Measurements from ENCODE around the gene FFAR3. TPM values are rescaled to one million over a fixed set of nuclear protein-coding genes. Genes with fewer than 3 reads are reported as not detected.

The FFAR3 gene
- total RNA-seq, 1 experiment from 2014 or later, result not detected

DNA sequence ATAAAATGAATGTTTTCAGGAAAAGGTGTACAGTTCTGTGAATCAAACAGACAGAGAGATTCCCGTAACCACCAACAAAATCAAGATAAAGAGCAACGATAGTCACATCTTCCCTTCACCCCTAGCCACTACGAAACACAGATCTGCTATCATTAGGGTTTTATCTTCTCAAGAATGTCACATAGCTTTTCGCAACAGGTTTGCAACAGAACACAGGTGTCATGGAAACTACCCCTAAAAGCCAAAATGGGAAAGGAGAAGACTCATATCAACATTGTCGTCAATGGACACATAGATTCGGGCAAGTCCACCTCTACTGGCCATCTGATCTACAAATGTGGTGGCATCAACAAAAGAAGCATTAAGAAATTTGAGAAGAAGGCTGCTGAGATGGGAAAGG is 23.7 kb downstream of the FFAR3 start:
- intact Hi-C loops (cut with micrococcal nuclease), result no loop called here
- BruUV-seq (replicated peaks), result no TSS peak
- ATAC-seq (no peak), DNase-seq (no peak)
- Histone ChIP-seq H3K9me2 (replicated peaks; ENCODE audit: low read length) (no peaks in the 10 kb centered on the region), H4K20me1 (ENCODE audit: low read length) (no peaks in the 10 kb centered on the region), H3K4me1 (ENCODE audit: insufficient read depth, low read length) (no peaks in the 10 kb centered on the region), H3K4me2 (ENCODE audit: low read length) (no peak overlapping the region), H3K27ac (ENCODE audit: low read length) (no peak overlapping the region), H3K36me3 (ENCODE audit: low read depth, low read length) (no peaks in the 10 kb centered on the region), H3F3A (ENCODE audit: low read length, unreplicated experiment) (no peaks in the 10 kb centered on the region), H3K9me3 (ENCODE audit: low read length) (0 out of 2 replicates have a peak, but pooled peaks cover 4% of the 10 kb centered on the region), H3K9ac (ENCODE audit: low read length) (no peak overlapping the region), H3K27me3 (ENCODE audit: low read length) (no peaks in the 10 kb centered on the region), H2AFZ (ENCODE audit: low read length) (no peak overlapping the region), H3K79me2 (ENCODE audit: low read length) (no peaks in the 10 kb centered on the region), H3K4me3 (ENCODE audit: low read length) (no peak overlapping the region)
- ChIA-PET POLR2A (ENCODE audit: unreplicated experiment) (no interaction called here), CTCF (no interaction called here)
- no peak for TF ChIP-seq EZH2phosphoT487 (IDR thresholded peaks at IDR 0.05; ENCODE audit: borderline replicate concordance, low read length)

DNA sequence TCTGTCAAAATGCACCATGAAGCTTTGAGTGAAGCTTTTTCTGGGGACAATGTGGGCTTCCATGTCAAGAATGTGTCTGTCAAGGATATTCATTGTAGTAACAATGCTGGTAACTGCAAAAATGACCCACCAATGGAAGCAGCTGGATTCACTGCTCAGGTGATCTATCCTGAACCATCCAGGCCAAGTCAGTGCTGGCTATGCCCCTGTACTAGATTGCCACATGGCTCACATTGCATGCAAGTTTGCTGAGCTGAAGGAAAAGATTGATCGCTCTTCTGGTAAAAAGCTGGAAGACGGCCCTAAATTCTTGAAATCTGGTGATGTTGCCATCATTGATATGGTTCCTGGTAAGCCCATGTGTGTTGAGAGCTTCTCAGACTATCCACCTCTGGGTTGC is 25.3 kb downstream of the FFAR3 start:
- no peak for ATAC-seq
- Histone ChIP-seq H3K4me1 (ENCODE audit: insufficient read depth, low read length) (no peaks in the 10 kb centered on the region), H3K9me3 (ENCODE audit: low read length) (0 out of 2 replicates have a peak, but pooled peaks cover 6% of the 10 kb centered on the region), H3K36me3 (ENCODE audit: low read depth, low read length) (no peaks in the 10 kb centered on the region), H3K27me3 (ENCODE audit: low read length) (no peaks in the 10 kb centered on the region), H3K4me2 (ENCODE audit: low read length) (no peak overlapping the region), H3K27ac (ENCODE audit: low read length) (no peak overlapping the region), H3K9ac (ENCODE audit: low read length) (no peak overlapping the region), H3K79me2 (ENCODE audit: low read length) (no peaks in the 10 kb centered on the region), H2AFZ (ENCODE audit: low read length) (no peak overlapping the region), H3K4me3 (ENCODE audit: low read length) (no peak overlapping the region), H3K9me2 (replicated peaks; ENCODE audit: low read length) (no peaks in the 10 kb centered on the region), H4K20me1 (ENCODE audit: low read length) (no peaks in the 10 kb centered on the region), H3F3A (ENCODE audit: low read length, unreplicated experiment) (no peaks in the 10 kb centered on the region)
- TF ChIP-seq, protein P1, sequence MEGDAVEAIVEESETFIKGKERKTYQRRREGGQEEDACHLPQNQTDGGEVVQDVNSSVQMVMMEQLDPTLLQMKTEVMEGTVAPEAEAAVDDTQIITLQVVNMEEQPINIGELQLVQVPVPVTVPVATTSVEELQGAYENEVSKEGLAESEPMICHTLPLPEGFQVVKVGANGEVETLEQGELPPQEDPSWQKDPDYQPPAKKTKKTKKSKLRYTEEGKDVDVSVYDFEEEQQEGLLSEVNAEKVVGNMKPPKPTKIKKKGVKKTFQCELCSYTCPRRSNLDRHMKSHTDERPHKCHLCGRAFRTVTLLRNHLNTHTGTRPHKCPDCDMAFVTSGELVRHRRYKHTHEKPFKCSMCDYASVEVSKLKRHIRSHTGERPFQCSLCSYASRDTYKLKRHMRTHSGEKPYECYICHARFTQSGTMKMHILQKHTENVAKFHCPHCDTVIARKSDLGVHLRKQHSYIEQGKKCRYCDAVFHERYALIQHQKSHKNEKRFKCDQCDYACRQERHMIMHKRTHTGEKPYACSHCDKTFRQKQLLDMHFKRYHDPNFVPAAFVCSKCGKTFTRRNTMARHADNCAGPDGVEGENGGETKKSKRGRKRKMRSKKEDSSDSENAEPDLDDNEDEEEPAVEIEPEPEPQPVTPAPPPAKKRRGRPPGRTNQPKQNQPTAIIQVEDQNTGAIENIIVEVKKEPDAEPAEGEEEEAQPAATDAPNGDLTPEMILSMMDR (conservative IDR thresholded peaks at IDR 0.05; ENCODE audit: low read depth, low read length), result no peak
- no peak for TF ChIP-seq EZH2phosphoT487 (IDR thresholded peaks at IDR 0.05; ENCODE audit: borderline replicate concordance, low read length)
- TF ChIP-seq EZH2 (IDR thresholded peaks at IDR 0.05; ENCODE audit: low read length, unreplicated experiment), result no peak
- BruUV-seq (replicated peaks), result no TSS peak
- DNase-seq, result no peak
- intact Hi-C loops (cut with micrococcal nuclease), result no loop called here
- CTCF ChIA-PET, result no interaction called here
- POLR2A ChIA-PET (ENCODE audit: unreplicated experiment), result no interaction called here

DNA sequence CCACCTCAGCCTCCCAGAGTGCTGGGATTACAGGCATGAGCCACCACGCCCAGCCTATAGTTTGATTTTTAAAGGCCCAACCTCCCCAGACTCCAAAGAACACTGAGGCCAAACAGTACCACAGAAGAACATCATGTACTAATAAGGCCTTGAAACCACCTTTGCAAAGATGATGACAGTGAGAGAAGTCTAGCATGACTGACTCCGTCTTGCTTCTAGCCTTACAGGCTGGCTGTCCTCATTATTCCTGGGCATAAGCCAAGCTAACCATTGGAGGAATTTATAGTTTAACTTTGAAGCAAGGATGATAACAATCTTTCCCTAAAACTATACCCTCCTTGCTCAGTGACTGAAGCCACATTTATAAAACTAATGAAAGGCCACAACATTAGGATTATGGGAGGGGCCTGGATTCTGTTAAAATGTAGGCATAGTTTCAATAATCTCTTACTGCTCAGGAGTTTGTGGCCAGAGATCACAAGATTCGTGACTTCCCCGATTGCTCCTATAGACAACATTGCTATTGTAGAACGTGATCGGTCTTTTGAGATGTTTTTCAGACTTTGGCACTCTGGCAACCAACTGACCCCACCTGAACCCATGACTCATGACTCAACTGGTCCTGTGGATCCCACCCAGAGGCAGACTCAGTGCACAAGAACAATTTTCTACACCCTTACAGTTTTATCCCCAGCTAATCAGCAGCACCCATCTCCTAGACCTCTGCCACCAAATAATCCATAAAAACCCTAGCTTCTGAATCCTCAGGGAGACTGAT is 30.2 kb downstream of the FFAR3 start:
- Histone ChIP-seq H3K9me2 (replicated peaks; ENCODE audit: low read length) (no peaks in the 10 kb centered on the region), H4K20me1 (ENCODE audit: low read length) (no peaks in the 10 kb centered on the region), H2AFZ (ENCODE audit: low read length) (no peak overlapping the region), H3K9me3 (ENCODE audit: low read length) (0 out of 2 replicates have a peak, but pooled peaks cover 6% of the 10 kb centered on the region), H3K27ac (ENCODE audit: low read length) (no peak overlapping the region), H3K36me3 (ENCODE audit: low read depth, low read length) (no peaks in the 10 kb centered on the region), H3K27me3 (ENCODE audit: low read length) (no peaks in the 10 kb centered on the region), H3F3A (ENCODE audit: low read length, unreplicated experiment) (no peaks in the 10 kb centered on the region), H3K79me2 (ENCODE audit: low read length) (no peaks in the 10 kb centered on the region), H3K4me3 (ENCODE audit: low read length) (no peak overlapping the region), H3K9ac (ENCODE audit: low read length) (no peak overlapping the region), H3K4me2 (ENCODE audit: low read length) (no peak overlapping the region), H3K4me1 (ENCODE audit: insufficient read depth, low read length) (no peaks in the 10 kb centered on the region)
- DNase-seq (no peak), ATAC-seq (no peak)
- ChIA-PET POLR2A (ENCODE audit: unreplicated experiment) (no interaction called here), CTCF (no interaction called here)
- TF ChIP-seq EZH2phosphoT487 (IDR thresholded peaks at IDR 0.05; ENCODE audit: borderline replicate concordance, low read length), result no peak
- TF ChIP-seq EZH2 (IDR thresholded peaks at IDR 0.05; ENCODE audit: low read length, unreplicated experiment), result no peak
- TF ChIP-seq, protein P1 (conservative IDR thresholded peaks at IDR 0.05; ENCODE audit: low read depth, low read length), result no peak
- BruUV-seq (replicated peaks), result no TSS peak
- intact Hi-C loops (cut with micrococcal nuclease), result no loop called here
